NCI-H2029 (cell line): ENCODE data around the gene PHYH.
"Not testable (repeated sequence)": the region's sequence is repeated elsewhere in the genome, so short reads cannot be mapped to it uniquely, and the experiment has no call there.

Source experiments
- DNase-seq: peaks from one replicate; lab custom pipeline; 2025; lab: John Stamatoyannopoulos, UW

Gene PHYH

DNA sequence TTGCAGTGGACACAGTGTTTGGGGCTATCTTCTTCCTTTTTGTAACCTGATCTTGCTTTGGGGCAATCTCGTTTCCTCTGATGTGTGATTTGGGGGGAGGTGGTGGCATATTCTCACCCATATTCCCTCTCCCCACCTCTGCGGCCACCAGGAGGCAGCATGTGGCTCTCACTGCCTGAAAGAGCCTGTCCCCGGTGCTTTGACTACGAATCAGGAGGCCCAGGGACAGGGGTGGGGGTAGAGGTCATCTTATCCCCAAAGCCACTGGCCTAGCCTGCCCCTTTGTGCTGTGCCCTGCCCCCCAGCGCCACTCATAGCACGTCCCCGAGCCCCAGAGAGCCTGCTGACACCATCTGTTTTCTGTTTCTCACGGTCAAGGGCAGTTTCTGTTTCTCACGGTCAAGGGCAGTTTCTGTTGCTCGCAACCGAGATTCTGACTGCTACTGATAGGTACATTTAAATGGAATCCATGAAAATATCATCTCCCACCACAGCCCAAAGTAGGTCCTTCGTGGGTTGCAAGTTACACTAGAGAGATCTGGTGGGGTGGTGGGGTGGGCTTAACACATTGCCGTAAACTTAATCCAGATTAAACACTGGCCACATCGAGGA lies 28.2 kb downstream of the PHYH start:
- peak; percentile 16 for DNase-seq

- no peak for DNase-seq
Measured at GRCh38 chr10:13270877-13271551, 28.9 kb downstream of the PHYH start.

DNA sequence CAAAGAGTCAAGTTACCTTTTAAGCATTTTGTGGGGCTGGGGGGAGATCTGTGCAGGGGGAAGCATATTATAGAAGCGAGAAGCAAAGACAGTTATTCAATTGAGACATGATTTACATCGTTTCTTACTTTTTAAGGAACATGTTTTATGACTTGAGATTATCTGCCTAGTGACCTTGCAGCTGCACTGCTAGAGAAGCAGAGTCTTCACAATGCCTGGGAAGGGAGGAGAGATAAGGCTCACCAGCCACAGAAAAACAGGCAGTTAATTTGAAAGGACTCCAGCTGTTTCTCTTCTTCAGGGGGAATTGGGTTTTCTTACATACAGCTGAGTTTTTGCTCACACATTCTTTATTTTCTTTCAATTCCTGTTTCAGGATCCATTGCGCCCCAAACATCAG lies 31.0 kb downstream of the PHYH start:
- no peak for DNase-seq

DNA sequence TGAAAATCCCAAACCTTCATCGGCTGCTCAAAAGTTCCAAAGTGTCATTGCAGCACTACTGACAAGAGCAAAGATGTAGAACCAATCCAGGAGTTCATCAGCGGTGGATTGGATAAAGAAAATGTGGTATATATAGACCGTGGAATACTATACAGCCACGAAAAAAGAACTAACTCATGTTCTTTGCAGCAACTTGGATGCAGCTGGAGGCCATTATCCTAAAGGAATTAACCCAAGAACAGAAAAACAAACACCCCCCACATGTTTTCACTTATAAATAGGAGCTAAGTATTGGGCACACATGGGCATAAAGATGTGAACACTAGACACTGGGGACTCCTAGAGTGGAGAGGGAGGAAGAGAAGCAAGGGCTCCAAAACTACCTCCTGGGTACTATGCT lies 31.6 kb downstream of the PHYH start:
- no peak for DNase-seq

DNA sequence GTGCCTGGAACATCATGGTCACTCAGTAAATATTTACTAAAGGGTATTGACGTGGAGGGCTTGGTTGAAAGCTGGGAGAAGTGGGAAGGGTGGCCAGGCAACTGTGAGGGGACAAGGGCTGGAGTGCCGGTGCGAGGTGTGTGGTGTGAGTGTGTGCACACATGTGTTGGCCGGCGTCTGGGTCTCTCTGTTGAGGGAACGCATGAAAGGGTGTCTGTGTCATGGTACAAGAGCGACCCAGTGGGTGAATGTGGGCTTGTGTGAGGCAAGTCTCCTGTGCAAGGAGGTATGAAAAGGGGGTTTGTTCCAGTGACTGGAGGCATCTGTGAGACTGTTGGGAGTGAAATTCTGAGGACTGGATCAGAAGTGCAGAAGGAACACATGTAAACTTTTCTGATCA lies 36.3 kb downstream of the PHYH start:
- no peak for DNase-seq

- no peak for DNase-seq
Measured at GRCh38 chr10:13262433-13262832, 37.4 kb downstream of the PHYH start.

- DNase-seq, result no peak
Measured at GRCh38 chr10:13257621-13258140, 42.2 kb downstream of the PHYH start.

DNA sequence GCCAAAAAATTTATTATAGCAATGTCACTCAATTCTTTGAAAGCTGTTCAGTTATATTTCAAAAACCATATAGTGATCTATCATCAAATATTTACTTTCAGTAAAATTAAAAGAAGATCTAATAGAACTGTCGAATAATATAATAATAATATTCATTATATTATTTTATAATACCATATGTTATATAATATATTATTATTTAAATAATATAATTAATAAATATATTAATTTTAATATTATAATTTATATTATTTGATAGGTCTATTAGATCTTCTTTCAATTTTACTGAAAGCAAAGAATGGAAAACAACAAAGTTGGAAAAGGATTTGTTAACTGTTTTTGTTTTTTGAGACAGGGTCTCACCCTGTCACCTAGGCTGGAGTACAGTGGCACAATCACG lies 43.2 kb downstream of the PHYH start:
- DNase-seq, result no peak

DNA sequence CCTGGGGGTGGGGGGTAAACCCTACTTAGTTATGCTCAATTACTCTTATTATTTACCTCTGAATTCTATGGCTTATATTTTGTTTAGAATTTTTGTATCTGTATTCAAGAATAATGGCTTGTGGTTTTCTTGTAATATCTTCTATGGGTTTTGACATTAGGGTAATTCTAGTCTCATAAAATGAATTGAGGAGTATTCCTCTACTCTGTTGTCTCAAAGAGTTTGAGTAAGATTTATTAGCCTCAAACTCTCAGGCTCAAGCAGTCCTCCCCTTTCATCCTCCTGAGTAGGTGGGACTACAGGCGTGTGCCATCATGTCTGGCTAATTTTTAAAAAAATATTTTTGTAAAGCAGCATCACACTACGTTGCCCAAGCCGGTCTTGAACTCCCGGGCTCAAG lies 46.1 kb downstream of the PHYH start:
- DNase-seq, result no peak

DNA sequence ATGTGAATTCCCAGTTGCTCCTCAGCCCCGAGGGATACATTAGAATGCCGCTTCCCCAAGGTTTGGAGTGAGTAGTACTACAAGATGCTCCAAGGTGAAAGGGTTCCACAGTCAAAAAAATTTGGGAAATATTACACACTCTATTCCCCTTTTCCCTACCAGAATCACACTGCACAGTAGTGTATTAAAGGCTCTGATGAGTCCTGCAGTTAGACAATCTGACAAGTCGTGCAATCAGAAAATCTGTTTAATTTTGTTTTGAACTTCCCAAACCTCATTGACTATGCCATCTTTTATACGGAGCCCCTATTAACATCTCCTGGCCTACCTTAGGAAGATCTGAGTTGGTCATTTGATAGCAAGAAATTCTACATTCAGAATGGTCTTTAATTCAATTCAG lies 52.1 kb downstream of the PHYH start:
- no peak for DNase-seq

GRCh38 chr10:13247246-13247645 lies 52.6 kb downstream of the PHYH start:
- no peak for DNase-seq

DNA sequence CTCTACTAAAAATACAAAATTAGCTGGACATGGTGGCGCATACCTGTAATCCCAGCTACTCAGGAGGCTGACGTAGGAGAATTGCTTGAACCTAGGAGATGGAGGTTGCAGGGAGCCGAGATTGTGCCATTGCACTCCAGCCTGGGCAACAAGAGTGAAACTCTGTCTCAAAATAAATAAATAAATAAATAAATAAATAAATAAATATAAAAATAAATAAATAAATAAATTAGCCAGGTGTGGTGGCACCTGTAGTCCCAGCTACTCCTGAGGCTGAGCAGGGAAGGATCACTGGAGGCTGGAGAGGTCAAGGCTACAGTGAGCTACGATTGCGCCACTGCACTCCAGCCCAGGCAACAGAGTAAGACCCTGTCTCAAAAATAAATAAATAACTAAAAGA lies 57.6 kb downstream of the PHYH start:
- DNase-seq, result not testable (repeated sequence)

GRCh38 chr10:13241613-13242012 lies 58.3 kb downstream of the PHYH start:
- no peak for DNase-seq

DNA sequence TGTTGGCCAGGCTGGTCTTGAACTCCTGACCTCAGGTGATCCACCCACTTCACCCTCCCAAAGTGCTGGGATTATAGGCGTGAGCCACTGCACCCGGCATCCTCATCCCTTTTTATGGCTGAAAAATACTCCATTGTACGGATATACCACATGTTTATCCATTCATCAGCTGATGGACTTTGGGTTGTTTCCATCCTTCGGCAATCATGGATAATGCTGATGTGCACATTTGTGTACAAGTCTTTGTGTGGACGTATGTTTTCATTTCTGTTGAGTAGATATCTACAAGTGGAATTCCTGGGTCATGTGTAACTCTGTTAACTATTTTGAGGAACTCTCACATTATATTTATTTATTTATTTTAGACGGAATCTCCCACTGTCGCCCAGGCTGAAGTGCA lies 59.9 kb downstream of the PHYH start:
- no peak for DNase-seq

DNA sequence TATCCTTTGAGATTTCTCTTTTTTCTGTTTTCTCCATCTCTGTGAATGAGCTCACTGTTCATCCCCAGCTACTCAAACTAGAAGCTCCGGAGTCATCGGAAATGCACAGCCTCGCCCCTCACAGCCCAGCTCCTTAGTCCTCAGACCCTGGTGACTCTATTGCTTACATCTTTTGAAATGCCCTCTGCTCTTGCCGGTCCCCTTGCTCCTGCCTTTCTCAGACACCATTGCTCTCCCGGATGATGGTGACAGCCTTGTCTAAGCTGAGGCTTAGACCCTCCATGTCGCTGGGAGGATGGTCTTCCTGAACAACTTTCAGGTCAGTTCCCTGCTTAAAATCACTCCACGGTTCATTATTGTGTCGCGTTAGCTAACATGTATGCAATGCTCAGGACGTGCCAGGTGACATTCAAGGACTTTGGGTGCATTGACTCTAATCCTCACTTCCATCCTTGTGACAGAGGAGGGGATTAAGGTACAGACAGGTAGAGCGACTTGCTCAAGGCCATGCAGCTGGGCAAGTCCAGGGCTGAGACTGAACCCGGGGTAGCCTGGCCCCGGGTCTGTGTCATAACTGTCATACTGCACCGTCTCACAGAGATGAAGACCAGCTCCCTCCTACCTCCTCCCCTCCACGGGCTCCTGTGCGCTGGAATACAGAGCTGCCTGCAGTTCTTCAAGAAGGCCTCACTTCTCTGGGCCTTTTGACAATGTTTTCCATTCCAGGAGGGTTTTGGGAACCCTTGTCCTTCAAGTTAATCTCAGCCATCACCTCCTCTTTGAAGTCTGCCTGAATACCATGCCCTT lies 61.4 kb downstream of the PHYH start:
- DNase-seq, result no peak

- DNase-seq, result no peak
Measured at GRCh38 chr10:13236638-13237037, 63.2 kb downstream of the PHYH start.

DNA sequence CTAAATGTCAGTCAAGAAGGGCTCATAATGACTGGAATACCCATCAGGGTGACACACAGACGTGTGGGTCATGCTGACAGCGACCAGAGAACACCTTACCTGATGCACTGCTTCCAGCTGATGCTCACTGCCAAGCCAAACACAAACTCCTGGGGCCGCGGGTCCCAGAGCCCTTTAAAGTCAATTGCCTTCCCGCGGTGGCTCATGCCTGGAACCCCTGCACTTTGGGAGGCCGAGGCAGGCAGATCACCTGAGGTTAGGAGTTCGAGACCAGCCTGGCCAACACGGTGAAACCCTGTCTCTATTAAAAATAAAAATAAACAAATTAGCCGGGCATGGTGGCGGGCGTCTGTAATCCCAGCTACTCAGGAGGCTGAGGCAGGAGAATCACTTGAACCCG lies 65.1 kb downstream of the PHYH start:
- DNase-seq, result not testable (repeated sequence)

DNA sequence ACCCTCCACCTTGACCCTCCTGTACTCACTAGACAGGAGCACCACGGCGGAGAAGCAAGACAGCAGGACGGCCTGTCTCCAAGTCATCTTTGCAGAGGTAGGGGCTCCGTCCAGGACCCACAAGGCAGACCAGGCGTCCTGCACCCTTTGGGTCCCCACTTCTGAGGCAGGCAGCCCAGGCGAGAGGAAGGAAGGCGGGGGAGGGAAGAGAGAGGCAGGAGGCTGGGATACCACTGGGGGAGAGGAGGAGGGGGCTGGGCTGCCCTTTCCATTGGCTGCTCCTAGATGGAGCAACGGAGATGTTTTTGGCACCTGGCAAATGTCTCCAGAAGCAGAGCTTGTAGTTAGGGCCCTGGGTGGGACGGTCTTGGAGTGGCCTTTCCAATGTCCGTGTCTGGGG lies 65.7 kb downstream of the PHYH start, which contains the start of gene UCMA:
TSS of gene UCMA (minus strand) at position 203 of the 400 bp plus-strand sequence. CDS start at position 87, 116 bp downstream.
- DNase-seq, result no peak

- DNase-seq, result no peak
Measured at GRCh38 chr10:13233358-13233757, 66.5 kb downstream of the PHYH start.

GRCh38 chr10:13231808-13232207 lies 68.1 kb downstream of the PHYH start:
- DNase-seq, result no peak

GRCh38 chr10:13231190-13231589 lies 68.7 kb downstream of the PHYH start:
- no peak for DNase-seq
